HG03521 (cell line): ENCODE results near the gene SMIM14.
"Not testable (repeated sequence)": the region's sequence is repeated elsewhere in the genome, so short reads cannot be mapped to it uniquely, and the experiment has no call there.

ENCODE experiments used
- ATAC-seq: cut with Tn5 transposase; IDR thresholded peaks from one replicate; pipeline ENCODE4 v1.9.1; 2021; ENCODE audit warnings: mild to moderate bottlenecking, moderate library complexity; ENCODE audit not compliant: unreplicated experiment

The SMIM14 gene

DNA sequence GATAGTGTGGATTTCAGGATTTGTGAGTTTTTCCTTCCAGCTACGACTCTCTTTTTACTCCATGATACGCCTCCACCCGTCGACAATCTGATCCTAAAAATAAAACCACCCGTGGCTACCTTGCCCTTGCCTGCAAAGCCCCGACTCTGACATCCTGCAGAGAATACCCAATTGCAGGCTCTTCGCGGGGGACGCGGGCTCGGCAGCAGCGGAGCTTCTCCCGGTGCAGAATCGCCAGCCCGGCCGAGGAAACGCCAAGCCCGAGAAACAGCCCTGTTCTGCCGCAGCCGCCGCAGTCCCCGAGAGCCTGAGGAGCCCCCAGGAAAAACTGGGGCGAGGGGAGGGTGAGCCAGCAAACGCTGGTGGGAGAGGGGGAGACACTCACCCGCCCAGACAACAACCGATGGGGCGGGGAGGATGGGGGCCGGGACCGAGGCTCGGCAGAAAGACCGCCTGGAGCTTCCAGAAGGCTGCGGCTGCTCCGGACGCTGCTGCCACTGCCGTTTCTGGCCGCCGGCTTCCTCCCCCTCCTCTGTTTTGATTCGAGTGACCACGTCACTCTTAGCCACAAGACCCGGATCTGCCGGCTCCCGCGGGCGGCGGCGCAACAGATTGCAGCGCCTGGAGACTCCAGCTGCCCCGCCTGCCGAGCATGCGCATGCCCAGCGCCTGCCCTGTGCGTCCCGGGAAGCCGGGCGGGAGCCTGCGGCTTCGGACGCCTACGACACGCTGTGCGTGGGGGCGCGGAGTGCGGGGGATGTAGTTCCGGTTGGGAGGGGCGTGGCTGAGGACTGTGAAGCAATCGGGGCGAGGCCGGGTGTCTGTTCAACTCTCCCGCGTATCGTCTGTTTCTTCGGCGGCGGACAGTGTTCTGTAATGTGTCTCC lies at the start of gene SMIM14:
Gene SMIM14 (minus strand): TSS at position 512 of the 886 bp plus-strand sequence. CDS start 33,720 bp downstream, outside the sequence.
- peak; percentile 73 for ATAC-seq

- no peak for ATAC-seq
These were observed 48.3 kb upstream of the SMIM14 start for GRCh38 chr4:39687014-39687413.

DNA sequence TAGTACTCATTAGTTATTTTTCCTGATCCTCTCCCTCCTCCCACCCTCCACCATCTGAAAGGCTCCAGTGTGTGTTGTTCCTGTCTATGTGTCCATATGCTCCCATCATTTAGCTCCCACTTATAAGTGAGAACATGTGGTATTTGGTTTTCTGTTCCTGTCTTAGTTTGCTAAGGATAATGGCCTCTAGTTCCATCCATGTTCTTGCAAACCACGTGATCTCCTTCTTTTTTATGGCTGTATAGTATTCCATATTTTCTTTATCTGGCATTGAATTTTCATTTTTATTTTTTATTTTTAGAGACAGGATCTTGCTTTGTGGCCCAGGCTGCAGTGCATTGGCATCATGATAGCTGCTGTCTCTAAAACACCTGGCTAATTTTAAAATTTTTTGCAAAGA lies 47.3 kb upstream of the SMIM14 start:
- ATAC-seq, result no peak

GRCh38 chr4:39682138-39682537 lies 43.5 kb upstream of the SMIM14 start:
- peak; percentile 76 for ATAC-seq

GRCh38 chr4:39681003-39681402 lies 42.3 kb upstream of the SMIM14 start:
- not testable (repeated sequence) for ATAC-seq

DNA sequence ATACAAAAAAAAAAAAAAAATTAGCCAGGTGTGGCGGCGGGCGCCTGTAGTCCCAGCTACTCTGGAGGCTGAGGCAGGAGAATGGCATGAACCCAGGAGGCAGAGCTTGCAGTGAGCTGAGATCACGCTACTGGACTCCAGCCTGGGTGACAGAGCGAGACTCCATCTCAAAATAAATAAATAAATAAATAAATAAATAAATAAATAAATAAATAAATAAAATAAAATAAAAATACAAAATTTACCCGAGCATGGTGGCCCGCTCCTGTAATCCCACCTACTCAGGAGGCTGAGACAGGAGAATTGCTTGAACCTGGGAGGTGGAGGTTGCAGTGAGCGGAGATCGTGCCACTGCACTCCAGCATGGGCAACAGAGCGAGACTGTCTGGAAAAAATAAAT lies 37.0 kb upstream of the SMIM14 start:
- not testable (repeated sequence) for ATAC-seq

DNA sequence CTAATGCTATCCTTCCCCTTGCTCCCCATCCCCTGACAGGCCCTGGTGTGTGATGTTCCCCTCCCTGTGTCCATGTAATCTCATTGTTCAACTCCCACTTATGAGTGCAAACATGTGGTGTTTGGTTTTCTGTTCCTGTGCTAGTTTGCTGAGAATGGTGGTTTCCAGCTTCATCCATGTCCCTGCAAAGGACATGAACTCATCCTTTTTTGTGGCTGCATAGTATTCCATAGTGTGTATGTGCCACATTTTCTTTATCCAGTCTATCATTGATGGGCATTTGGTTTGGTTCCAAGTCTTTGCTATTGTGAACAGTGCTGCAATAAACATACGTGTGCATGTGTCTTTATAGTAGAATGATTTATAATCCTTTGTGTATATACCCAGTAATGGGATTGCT lies 31.6 kb upstream of the SMIM14 start:
- not testable (repeated sequence) for ATAC-seq

DNA sequence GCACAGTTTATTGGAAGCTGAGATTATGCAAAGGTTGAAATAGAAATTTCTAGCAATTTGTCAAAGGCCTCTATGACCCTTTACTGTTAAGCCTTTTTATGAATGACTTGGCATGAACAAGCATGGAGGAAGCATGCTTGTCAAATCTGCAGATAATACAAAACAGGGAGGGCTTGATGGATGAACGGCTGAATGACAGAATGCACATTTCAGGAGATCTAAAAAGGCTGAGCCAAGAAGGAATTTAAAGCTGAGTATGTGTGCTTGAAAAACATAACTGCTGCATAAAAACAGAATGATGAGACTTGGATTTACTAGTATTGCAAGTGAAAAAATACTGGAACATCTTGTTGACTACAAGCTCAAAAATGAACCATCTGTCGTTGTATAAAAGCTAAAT lies 30.2 kb upstream of the SMIM14 start:
- no peak for ATAC-seq

- no peak for ATAC-seq
These were observed 29.0 kb upstream of the SMIM14 start for GRCh38 chr4:39667706-39668105.

- no peak for ATAC-seq
These were observed 26.4 kb upstream of the SMIM14 start for GRCh38 chr4:39664828-39665731.

- ATAC-seq, result no peak
These were observed 24.0 kb upstream of the SMIM14 start for GRCh38 chr4:39662683-39663082.

DNA sequence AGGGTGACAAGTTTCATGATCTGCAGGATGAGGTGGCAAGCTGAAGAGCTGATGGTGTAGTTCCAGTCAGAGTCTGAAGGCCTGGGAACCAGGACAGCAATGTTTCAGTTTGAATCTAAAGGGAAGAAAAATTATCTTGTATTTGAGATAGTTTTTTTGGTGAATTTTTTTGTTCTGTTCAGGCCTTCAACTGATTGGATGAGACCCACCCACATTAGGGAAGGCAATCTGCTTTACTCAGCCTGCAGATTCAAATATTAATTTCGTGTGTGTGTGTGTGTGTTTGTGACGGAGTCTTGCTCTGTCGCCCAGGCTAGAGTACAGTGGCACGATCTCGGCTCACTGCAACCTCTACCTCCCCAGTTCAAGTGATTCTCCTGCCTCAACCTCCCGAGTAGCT lies 22.1 kb upstream of the SMIM14 start:
- ATAC-seq, result no peak

DNA sequence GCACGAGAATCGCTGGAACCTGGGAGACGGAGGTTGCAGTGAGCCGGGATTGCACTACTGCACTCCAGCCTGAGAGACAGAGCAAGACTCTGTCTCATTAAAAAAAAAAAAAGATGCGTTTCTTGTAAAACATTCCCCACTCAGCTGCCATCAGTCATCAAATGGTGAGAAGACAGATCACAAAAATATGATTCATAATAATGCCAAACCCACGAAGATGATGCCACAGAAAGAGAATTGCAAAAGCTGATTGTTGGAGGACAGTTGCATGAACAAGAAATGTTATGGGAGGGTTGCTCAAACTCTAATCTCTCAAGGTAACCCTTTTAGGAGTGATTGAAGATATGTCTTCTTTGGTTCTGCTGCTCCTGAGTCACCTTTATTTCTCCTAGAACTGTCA lies 21.4 kb upstream of the SMIM14 start:
- ATAC-seq, result no peak

- no peak for ATAC-seq
These were observed 20.1 kb upstream of the SMIM14 start for GRCh38 chr4:39658756-39659155.

DNA sequence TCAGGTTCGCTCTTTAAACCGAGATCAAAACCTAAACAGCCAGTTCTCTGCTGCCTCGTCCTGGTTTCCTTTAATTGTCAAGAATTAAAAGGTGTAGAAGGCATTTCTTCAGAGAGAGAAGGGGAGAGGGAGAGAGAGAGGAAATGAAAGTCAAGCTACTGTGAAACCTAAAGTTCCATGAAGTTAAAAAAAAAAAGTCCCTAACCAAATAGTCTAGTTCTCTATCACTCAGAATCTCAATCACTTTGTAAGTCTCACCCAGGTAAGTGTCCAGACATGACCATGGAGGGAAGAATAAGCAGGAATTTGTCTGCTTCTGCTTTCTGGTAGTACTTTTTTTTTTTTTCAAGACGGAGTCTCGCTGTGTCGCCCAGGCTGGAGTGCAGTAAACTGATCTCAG lies 18.8 kb upstream of the SMIM14 start:
- peak; percentile 52 for ATAC-seq

DNA sequence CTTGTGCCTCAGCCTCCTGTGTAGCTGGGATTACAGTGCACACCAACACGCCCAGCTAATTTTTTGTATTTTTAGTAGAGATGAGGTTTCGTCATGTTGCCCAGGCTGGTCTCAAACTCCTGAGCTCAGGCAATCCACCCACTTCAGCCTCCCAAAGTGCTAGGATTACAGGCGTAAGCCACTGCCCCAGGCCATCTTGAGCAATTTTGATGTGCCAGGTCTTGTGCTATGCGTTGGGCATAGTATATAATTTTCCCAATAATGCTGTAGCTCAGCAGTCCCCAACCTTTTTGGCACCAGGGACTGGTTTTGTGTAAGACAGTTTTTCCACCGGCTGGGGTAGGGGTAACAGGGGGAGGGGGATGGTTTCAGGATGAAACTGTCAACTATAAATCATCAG lies 18.0 kb upstream of the SMIM14 start:
- ATAC-seq, result not testable (repeated sequence)

GRCh38 chr4:39655876-39656275 lies 17.2 kb upstream of the SMIM14 start:
- no peak for ATAC-seq

GRCh38 chr4:39655211-39655610 lies 16.5 kb upstream of the SMIM14 start:
- no peak for ATAC-seq

DNA sequence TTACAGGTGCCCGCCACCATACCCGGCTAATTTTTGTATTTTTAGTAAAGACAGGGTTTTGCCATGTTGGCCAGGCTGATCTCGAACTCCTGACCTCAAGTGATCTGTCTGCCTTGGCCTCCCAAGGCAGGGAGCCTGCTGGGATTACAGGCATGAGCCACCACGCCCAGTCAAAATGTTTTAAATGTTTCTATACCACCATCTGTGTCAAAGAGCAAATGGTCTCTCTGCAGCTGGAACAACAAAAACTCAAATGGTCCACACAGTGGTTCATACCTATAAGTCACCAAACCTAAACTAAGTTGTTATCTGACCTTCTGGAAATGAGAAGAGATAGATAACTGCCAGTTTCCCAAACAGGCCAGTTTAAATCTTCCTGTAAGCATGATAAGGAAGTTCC lies 12.9 kb upstream of the SMIM14 start:
- not testable (repeated sequence) for ATAC-seq

DNA sequence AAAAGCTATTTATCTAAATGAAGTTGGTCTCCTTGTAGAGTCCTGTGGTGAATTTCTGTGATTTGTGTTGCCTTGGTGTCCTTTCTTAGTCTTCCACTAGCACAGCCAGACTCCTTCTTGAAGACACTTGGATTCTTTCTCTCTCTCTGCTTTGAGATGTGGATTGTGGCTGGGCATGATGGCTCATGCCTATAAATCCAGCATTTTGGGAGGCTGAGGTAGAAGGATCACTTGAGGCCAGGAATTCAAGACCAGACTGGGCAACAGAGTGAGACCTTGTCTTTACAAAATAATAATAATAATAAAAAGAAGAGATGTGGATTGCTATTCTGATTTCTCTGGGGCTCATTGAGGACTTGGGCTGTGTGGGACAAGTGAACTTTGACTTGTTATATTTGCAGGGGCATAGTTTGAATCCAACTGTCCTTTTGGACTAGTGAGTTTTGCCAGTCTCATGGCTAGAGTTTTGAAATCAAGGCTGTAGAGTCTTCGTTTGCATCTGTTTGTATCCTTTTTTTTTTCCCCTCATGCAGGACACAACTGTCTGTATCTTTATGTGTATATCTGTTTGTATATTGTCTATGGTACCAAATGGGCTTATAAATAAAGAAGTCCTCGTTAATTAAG lies 11.1 kb upstream of the SMIM14 start:
- ATAC-seq, result no peak

DNA sequence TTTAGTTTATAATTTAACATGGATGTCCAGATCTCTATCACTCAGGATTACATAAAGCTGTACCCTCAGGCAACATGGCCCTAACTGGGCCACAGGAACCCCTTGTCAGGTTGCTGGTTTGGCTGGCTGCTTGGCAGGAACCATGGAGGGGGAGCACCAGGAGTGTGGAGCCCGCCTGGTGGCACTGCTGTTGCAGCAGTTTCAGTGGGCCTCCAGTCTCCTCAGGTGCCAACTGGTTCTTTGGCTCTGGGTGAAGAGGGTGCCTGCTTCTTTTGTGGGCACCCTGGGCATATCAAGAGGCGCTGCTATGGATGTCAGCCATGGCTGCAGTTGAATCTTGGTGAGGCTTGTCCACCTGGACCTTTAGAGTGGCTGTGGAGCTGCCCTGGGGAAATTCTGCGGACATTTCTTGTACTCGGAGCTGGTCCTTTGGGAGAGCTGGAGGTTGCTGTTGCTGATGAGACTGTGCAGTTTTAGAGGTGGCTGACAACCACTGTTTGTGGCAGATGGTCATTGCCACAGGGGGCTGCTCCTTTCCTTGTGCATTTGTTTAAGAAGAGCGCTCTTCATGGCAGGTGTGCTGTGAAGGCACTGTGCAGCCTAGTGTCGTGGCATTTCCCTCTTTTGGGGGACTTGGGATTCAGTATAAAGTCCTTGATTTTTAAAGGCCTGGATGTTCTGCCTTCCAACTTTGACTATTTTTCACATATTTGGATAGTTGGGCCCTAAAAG lies 10.3 kb upstream of the SMIM14 start:
- no peak for ATAC-seq
